Measurements from ENCODE around the gene EPHA4. TPM values are rescaled to one million over a fixed set of nuclear protein-coding genes. Genes with fewer than 3 reads are reported as not detected.

The EPHA4 gene
- total and polyA plus RNA-seq, 4 donors, result 0.43 to 2.3 (median 1.1) TPM

GRCh38 chr2:221448057-221448843 is 123.9 kb downstream of the EPHA4 start:
- TF ChIP-seq SP1 (IDR thresholded peaks at IDR 0.05) (no peak), FOXA2 (IDR thresholded peaks at IDR 0.05) (no peak), RAD21 (IDR thresholded peaks at IDR 0.05) (no peak), ZBTB33 (IDR thresholded peaks at IDR 0.05) (no peak), TAF1 (conservative IDR thresholded peaks at IDR 0.05) (no peak), HNF4G (IDR thresholded peaks at IDR 0.05) (no peak), JUND (IDR thresholded peaks at IDR 0.05) (no peak), FOXA1 (IDR thresholded peaks at IDR 0.05) (no peak), ATF3 (IDR thresholded peaks at IDR 0.05) (no peak), GABPA (IDR thresholded peaks at IDR 0.05 in 1 of 2, conservative IDR thresholded peaks at IDR 0.05 in 1 of 2) (no peak)
- Histone ChIP-seq H3K4me1 (ENCODE audit: control insufficient read depth in 4 of 4, insufficient read depth in 4 of 4, low read length in 3 of 4) (no peaks in the 10 kb centered on the region), H3K27me3 (ENCODE audit: control insufficient read depth in 4 of 4, insufficient read depth in 4 of 4, low read length in 3 of 4) (no peaks in the 10 kb centered on the region), H3K9me3 (ENCODE audit: control insufficient read depth in 4 of 4, low read length in 3 of 4) (no peaks in the 10 kb centered on the region), H3K4me3 (ENCODE audit: low read depth in 1 of 3, low read length in 3 of 3) (no peak overlapping the region), H3K36me3 (ENCODE audit: control insufficient read depth in 4 of 4, insufficient read depth in 3 of 4, low read depth in 1 of 4, low read length in 3 of 4) (no peaks in the 10 kb centered on the region), H3K9ac (ENCODE audit: low read depth in 1 of 2, low read length in 2 of 2) (no peak overlapping the region), H3K27ac (ENCODE audit: low read depth in 1 of 2, low read length in 2 of 2) (no peak overlapping the region)
- WGBS, result 78% methylated on average over 8 of the region's 8 CpGs
- DNase-seq (ENCODE audit: low spot score), result no peak

GRCh38 chr2:221447310-221447709 is 124.8 kb downstream of the EPHA4 start:
- Histone ChIP-seq H3K36me3 (ENCODE audit: control insufficient read depth in 4 of 4, insufficient read depth in 3 of 4, low read depth in 1 of 4, low read length in 3 of 4) (peaks cover 0 to under 1% (median 0%) of the 10 kb centered on the region in 4 donors), H3K9ac (ENCODE audit: low read depth in 1 of 2, low read length in 2 of 2) (no peak overlapping the region), H3K4me3 (ENCODE audit: low read depth in 1 of 3, low read length in 3 of 3) (no peak overlapping the region), H3K27ac (ENCODE audit: low read depth in 1 of 2, low read length in 2 of 2) (no peak overlapping the region), H3K9me3 (ENCODE audit: control insufficient read depth in 4 of 4, low read length in 3 of 4) (no peaks in the 10 kb centered on the region), H3K27me3 (ENCODE audit: control insufficient read depth in 4 of 4, insufficient read depth in 4 of 4, low read length in 3 of 4) (no peaks in the 10 kb centered on the region), H3K4me1 (ENCODE audit: control insufficient read depth in 4 of 4, insufficient read depth in 4 of 4, low read length in 3 of 4) (no peaks in the 10 kb centered on the region)
- 77% methylated on average over 6 of the region's 6 CpGs for WGBS
- DNase-seq (ENCODE audit: low spot score), result no peak
- no peak for TF ChIP-seq RAD21 (IDR thresholded peaks at IDR 0.05)
- no peak for TF ChIP-seq HNF4G (IDR thresholded peaks at IDR 0.05)
- no peak for TF ChIP-seq REST (IDR thresholded peaks at IDR 0.05)
- TF ChIP-seq ATF3 (IDR thresholded peaks at IDR 0.05), result no peak
- TF ChIP-seq JUND (IDR thresholded peaks at IDR 0.05), result no peak
- TF ChIP-seq NR2F2 (IDR thresholded peaks at IDR 0.05), result no peak
- TF ChIP-seq SP1 (IDR thresholded peaks at IDR 0.05), result no peak
- no peak for TF ChIP-seq GABPA (IDR thresholded peaks at IDR 0.05 in 1 of 2, conservative IDR thresholded peaks at IDR 0.05 in 1 of 2)
- TF ChIP-seq ZBTB33 (IDR thresholded peaks at IDR 0.05), result no peak
- no peak for TF ChIP-seq EGR1 (IDR thresholded peaks at IDR 0.05; ENCODE audit: low read depth in 2 of 2)
- TF ChIP-seq CTCF (IDR thresholded peaks at IDR 0.05; ENCODE audit: low read depth, low read length, missing input control), result no peak
- TF ChIP-seq YY1 (IDR thresholded peaks at IDR 0.05), result no peak
- no peak for TF ChIP-seq FOXA2 (IDR thresholded peaks at IDR 0.05)
- TF ChIP-seq HNF4A (conservative IDR thresholded peaks at IDR 0.05), result no peak
- no peak for TF ChIP-seq FOXA1 (IDR thresholded peaks at IDR 0.05)
- no peak for TF ChIP-seq RXRA (IDR thresholded peaks at IDR 0.05)
- TF ChIP-seq TAF1 (conservative IDR thresholded peaks at IDR 0.05), result no peak
- no peak for TF ChIP-seq MAX (IDR thresholded peaks at IDR 0.05)

Data from liver (tissue), 9 donors.